ENCODE data around the gene CLCN7.

GRCh38 chr16:1496464-1496863 is 21.6 kb upstream of the CLCN7 start:
- TF ChIP-seq POLR2A (IDR thresholded peaks at IDR 0.05; ENCODE audit: low read length) (no peak), GATA1 (IDR thresholded peaks at IDR 0.05; ENCODE audit: low read depth, low read length) (no peak)
